ENCODE results near the gene SERPINE1. TPM values are rescaled to one million over a fixed set of nuclear protein-coding genes. Genes with fewer than 3 reads are reported as not detected.

The SERPINE1 gene
- total RNA-seq, 1 experiment from 2014 or later: 370 TPM

DNA sequence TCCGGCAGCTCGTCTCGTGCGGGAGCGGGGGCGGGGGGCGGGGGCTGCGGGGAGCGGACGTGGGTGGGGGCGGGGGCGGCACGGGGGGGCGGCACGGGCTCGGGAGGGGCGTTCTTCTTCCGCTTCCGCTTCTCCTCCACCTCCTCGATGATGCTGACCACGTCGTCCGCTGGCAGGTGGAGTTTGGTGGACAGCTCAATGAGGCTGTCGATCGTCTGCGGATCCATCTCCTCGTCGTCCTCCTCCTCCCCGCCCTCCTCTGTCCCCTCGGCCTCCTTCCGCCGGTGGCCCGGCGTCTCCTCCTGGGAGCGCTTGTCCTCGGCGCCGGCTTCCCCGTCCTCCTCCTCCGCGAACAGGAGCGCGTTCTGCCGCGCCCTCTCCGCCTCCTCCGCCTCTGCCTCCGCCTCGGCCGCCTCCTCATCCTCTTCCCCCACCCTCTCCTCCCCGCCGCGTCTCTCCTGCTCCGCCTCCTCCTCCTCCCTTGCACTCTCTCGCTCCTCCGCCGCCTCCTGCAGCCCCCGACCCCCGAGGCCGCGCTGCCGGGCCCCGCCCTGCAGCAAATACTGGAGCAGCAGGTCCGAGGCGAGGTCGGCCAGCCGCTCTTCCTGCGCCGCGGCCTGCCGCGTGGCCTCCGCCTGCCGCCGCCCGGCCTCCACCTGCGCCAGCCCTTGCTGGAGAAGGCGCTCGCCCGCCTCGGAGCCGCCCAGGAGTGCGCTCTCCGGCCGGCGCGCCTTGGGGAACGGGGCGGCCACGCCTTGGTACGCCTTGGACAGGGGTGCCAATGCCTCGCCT is 36.6 kb downstream of the SERPINE1 start:
- no peak for DNase-seq (ENCODE audit: low read depth, low spot score)
- intact Hi-C loops (cut with micrococcal nuclease; ENCODE audit: unreplicated experiment): no loop called here

DNA sequence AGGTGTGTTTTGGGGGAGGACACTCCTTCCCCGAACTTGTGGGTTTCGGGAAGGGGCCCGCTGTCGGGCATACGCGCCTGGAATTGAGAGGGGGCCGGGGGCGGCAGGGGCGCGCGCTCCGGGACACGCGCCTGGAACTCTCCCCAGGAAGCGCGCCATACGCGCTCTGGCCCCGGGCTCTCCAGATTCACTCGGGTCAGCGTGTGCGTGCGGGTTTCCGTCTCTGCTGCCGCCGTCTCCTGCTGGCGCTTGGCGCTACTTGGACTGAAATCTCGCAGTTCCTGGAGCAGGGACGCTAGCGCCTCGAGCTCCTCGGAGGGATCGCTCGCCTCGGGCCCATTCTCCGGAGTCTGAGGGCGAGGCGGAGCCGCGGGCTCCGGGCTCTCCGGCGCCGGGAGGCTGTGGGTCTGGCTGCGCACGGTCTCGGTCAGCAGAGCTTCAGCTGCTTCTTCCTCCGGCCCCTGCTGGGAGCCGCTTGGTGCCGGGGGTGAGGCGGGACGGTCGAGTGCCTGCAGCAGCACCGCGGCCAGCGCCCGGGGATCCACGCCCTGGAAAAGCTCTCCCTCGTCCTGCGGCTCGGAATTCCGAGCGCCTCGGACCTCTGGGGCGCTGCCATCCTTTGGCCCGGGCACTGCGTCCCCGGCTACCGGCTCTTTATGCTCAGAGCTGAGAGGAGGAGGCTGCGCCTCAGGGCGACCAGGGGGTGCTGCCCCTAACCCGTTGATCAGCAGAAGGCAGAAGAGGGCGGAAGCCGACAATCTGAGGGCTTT is 37.4 kb downstream of the SERPINE1 start:
- Histone ChIP-seq H3K4me3 (ENCODE audit: low read depth in 2 of 2, low read length in 2 of 2) (peak overlapping the region; percentile 59 to 72), H3K36me3 (ENCODE audit: control insufficient read depth, insufficient read depth, low read length) (no peaks in the 10 kb centered on the region; the same call in 1 of the 2 replicates), H3K27ac (ENCODE audit: low read length) (peak overlapping the region; percentile 7; the same call in 1 of the 2 replicates), H3K9me3 (ENCODE audit: control insufficient read depth, insufficient read depth, low read depth, low read length) (no peaks in the 10 kb centered on the region), H3K4me1 (ENCODE audit: control insufficient read depth, insufficient read depth, low read length) (peaks cover 48% of the 10 kb centered on the region), H3K27me3 (ENCODE audit: control insufficient read depth, insufficient read depth, low read length) (no peaks in the 10 kb centered on the region)
- POLR2A ChIA-PET: no interaction called here
- CTCF ChIA-PET: interaction anchor here (0.5 kb wide), 1 partner anchor 16 kb away, joined by 5 read pairs; no protein-coding TSS in a partner anchor
- TF ChIP-seq POLR2AphosphoS5 (IDR thresholded peaks at IDR 0.05; ENCODE audit: low read depth, low read length) (no peak), TCF7L2 (IDR thresholded peaks at IDR 0.05; ENCODE audit: low read depth, low read length) (no peak), SIN3A (IDR thresholded peaks at IDR 0.05; ENCODE audit: borderline replicate concordance, insufficient read depth, low read depth, low read length) (0 out of 2 replicates have a peak, but pooled peaks have one; percentile 67)
- TF ChIP-seq, protein P1, sequence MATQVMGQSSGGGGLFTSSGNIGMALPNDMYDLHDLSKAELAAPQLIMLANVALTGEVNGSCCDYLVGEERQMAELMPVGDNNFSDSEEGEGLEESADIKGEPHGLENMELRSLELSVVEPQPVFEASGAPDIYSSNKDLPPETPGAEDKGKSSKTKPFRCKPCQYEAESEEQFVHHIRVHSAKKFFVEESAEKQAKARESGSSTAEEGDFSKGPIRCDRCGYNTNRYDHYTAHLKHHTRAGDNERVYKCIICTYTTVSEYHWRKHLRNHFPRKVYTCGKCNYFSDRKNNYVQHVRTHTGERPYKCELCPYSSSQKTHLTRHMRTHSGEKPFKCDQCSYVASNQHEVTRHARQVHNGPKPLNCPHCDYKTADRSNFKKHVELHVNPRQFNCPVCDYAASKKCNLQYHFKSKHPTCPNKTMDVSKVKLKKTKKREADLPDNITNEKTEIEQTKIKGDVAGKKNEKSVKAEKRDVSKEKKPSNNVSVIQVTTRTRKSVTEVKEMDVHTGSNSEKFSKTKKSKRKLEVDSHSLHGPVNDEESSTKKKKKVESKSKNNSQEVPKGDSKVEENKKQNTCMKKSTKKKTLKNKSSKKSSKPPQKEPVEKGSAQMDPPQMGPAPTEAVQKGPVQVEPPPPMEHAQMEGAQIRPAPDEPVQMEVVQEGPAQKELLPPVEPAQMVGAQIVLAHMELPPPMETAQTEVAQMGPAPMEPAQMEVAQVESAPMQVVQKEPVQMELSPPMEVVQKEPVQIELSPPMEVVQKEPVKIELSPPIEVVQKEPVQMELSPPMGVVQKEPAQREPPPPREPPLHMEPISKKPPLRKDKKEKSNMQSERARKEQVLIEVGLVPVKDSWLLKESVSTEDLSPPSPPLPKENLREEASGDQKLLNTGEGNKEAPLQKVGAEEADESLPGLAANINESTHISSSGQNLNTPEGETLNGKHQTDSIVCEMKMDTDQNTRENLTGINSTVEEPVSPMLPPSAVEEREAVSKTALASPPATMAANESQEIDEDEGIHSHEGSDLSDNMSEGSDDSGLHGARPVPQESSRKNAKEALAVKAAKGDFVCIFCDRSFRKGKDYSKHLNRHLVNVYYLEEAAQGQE (IDR thresholded peaks at IDR 0.05; ENCODE audit: insufficient read depth in 1 of 2, low read depth in 2 of 2, low read length in 1 of 2): peak; percentile 97
- TF ChIP-seq, protein P2, sequence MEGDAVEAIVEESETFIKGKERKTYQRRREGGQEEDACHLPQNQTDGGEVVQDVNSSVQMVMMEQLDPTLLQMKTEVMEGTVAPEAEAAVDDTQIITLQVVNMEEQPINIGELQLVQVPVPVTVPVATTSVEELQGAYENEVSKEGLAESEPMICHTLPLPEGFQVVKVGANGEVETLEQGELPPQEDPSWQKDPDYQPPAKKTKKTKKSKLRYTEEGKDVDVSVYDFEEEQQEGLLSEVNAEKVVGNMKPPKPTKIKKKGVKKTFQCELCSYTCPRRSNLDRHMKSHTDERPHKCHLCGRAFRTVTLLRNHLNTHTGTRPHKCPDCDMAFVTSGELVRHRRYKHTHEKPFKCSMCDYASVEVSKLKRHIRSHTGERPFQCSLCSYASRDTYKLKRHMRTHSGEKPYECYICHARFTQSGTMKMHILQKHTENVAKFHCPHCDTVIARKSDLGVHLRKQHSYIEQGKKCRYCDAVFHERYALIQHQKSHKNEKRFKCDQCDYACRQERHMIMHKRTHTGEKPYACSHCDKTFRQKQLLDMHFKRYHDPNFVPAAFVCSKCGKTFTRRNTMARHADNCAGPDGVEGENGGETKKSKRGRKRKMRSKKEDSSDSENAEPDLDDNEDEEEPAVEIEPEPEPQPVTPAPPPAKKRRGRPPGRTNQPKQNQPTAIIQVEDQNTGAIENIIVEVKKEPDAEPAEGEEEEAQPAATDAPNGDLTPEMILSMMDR (IDR thresholded peaks at IDR 0.05): no peak
- intact Hi-C loops (cut with micrococcal nuclease; ENCODE audit: unreplicated experiment): no loop called here
- in situ Hi-C loops (cut with HindIII; ENCODE audit: low pct_unique_long_range_greater_than_20kb, low sequenced_read_pairs): no loop called here
- ATAC-seq (peak; percentile 13), DNase-seq (ENCODE audit: low read depth, low spot score) (no peak)
- no TSS peak for BruUV-seq (replicated peaks)

More for the DNA sequence above, 36.6 kb downstream of the SERPINE1 start:
- ChIA-PET CTCF (no interaction called here), POLR2A (interaction anchor here (0.5 to 1.7 kb wide), 4 partner anchors 11 to 55 kb away, joined by 3 to 6 read pairs (median 4); partner anchors contain the start of gene ZNHIT1)
- Histone ChIP-seq H3K27ac (ENCODE audit: low read length) (peak overlapping the region; percentile 68; the same call in 1 of the 2 replicates), H3K4me1 (ENCODE audit: control insufficient read depth, insufficient read depth, low read length) (peaks cover 46% of the 10 kb centered on the region), H3K9me3 (ENCODE audit: control insufficient read depth, insufficient read depth, low read depth, low read length) (no peaks in the 10 kb centered on the region), H3K4me3 (ENCODE audit: low read depth in 2 of 2, low read length in 2 of 2) (peak overlapping the region; percentile 59 to 72), H3K27me3 (ENCODE audit: control insufficient read depth, insufficient read depth, low read length) (no peaks in the 10 kb centered on the region), H3K36me3 (ENCODE audit: control insufficient read depth, insufficient read depth, low read length) (no peaks in the 10 kb centered on the region; the same call in 1 of the 2 replicates)
- peak; percentile 61 for ATAC-seq
- BruUV-seq (replicated peaks): no TSS peak
- in situ Hi-C loops (cut with HindIII; ENCODE audit: low pct_unique_long_range_greater_than_20kb, low sequenced_read_pairs): no loop called here
- TF ChIP-seq POLR2AphosphoS5 (IDR thresholded peaks at IDR 0.05; ENCODE audit: low read depth, low read length) (peak; percentile 56; the same call in 1 of the 2 replicates), SIN3A (IDR thresholded peaks at IDR 0.05; ENCODE audit: borderline replicate concordance, insufficient read depth, low read depth, low read length) (no peak)
- TF ChIP-seq, protein P1 (IDR thresholded peaks at IDR 0.05; ENCODE audit: insufficient read depth in 1 of 2, low read depth in 2 of 2, low read length in 1 of 2): peak; percentile 62 to 80
